Fibroblast of lung (primary cell): ENCODE measurements around the gene SMKR1. TPM values are rescaled to one million over a fixed set of nuclear protein-coding genes. Genes with fewer than 3 reads are reported as not detected.
"Not testable (repeated sequence)": the region's sequence is repeated elsewhere in the genome, so short reads cannot be mapped to it uniquely, and the experiment has no call there.

Experiments used
- DNase-seq, 2 donors: peaks; one replicate each; pipeline versions ENCODE4 v3.0.0 to v3.0.0-alpha.2; 2010; ENCODE audit warnings: low read depth in 2 of 2
- H2AFZ ChIP-seq: 2 replicates; pipeline ENCODE4 v1.5.1; 2012; ENCODE audit warnings: low read length, control low read depth, inconsistent platforms
- H3K27ac ChIP-seq: 2 replicates; pipeline ENCODE4 v1.5.1; 2011; ENCODE audit warnings: low read length, control low read depth; ENCODE audit not compliant: insufficient read depth
- H3K27me3 ChIP-seq: 2 replicates; pipeline ENCODE4 v1.5.1; 2011; ENCODE audit warnings: mild to moderate bottlenecking, low read length; ENCODE audit not compliant: control insufficient read depth, insufficient read depth
- H3K36me3 ChIP-seq: 2 replicates; pipeline ENCODE4 v1.5.1; 2011; ENCODE audit warnings: low read length; ENCODE audit not compliant: control insufficient read depth, insufficient read depth
- H3K4me1 ChIP-seq: 2 replicates; pipeline ENCODE4 v1.5.1; 2011; ENCODE audit warnings: low read length; ENCODE audit not compliant: control insufficient read depth, insufficient read depth; ENCODE audit errors: extremely low read depth
- H3K4me2 ChIP-seq: 2 replicates; pipeline ENCODE4 v1.5.1; 2011; ENCODE audit warnings: low read length, control low read depth; ENCODE audit not compliant: insufficient read depth; ENCODE audit errors: extremely low read depth
- H3K4me3 ChIP-seq, 4 experiments: fragments of 200-600 bp in 1 of 4; sonication (generic) in 1 of 4; replicated peaks in 1 of 4; 2 replicates each; pipeline ENCODE4 v1.5.1; 2011 to 2016; ENCODE audit warnings: low read length in 4 of 4, low read depth in 3 of 4, mild to moderate bottlenecking in 3 of 4, control low read depth in 2 of 4, inconsistent platforms in 1 of 4, mixed read lengths in 1 of 4; ENCODE audit not compliant: insufficient read depth in 1 of 4; ENCODE audit errors: control extremely low read depth in 1 of 4
- H3K79me2 ChIP-seq: 2 replicates; pipeline ENCODE4 v1.5.1; 2012; ENCODE audit warnings: mild to moderate bottlenecking, low read length, inconsistent platforms; ENCODE audit not compliant: control insufficient read depth, insufficient read depth
- H3K9ac ChIP-seq: 2 replicates; pipeline ENCODE4 v1.5.1; 2011; ENCODE audit warnings: mild to moderate bottlenecking, low read length, control low read depth; ENCODE audit not compliant: insufficient read depth
- H3K9me3 ChIP-seq: 2 replicates; pipeline ENCODE4 v1.5.1; 2012; ENCODE audit warnings: low read depth, low read length; ENCODE audit not compliant: control insufficient read depth, insufficient read depth
- H4K20me1 ChIP-seq: 2 replicates; pipeline ENCODE4 v1.5.1; 2011; ENCODE audit warnings: low read length; ENCODE audit not compliant: control insufficient read depth, insufficient read depth; ENCODE audit errors: extremely low read depth
- EZH2 ChIP-seq: IDR thresholded peaks from 2 replicates; pipeline ENCODE4 v1.5.1; 2012; ENCODE audit warnings: low read length, control low read depth, mild to moderate bottlenecking; ENCODE audit errors: missing control alignments
- polyA plus RNA-seq, 2 donors: library from polyadenylated mRNA; depleted of rRNA in 1 of 2; stranded (reverse) in 1 of 2; unstranded in 1 of 2; fragments of >200 nt; gene quantifications; 2 replicates each; pipeline ENCODE4 v1.2.1, GENCODE V29; 2011 to 2012; ENCODE audit warnings: missing spikeins in 1 of 2
- total RNA-seq: library from RNA; depleted of rRNA; stranded (reverse); fragments of >200 nt; gene quantifications from 2 replicates; pipeline ENCODE4 v1.2.1, GENCODE V29; 2014
- TF ChIP-seq, protein P1 (sequence below), 2 donors: IDR thresholded peaks in 1 of 2; conservative IDR thresholded peaks in 1 of 2; 1 replicate in 1 of 2; 2 replicates in 1 of 2; pipeline ENCODE4 v1.5.1; 2011 to 2012; ENCODE audit warnings: low read length in 2 of 2, control low read depth in 1 of 2, inconsistent platforms in 1 of 2, low read depth in 1 of 2, mild to moderate bottlenecking in 1 of 2

Gene SMKR1
- total and polyA plus RNA-seq, 2 donors (not counting 1 experiment from before 2014, with no cell fraction given) = 0.49 to 3.5 TPM

DNA sequence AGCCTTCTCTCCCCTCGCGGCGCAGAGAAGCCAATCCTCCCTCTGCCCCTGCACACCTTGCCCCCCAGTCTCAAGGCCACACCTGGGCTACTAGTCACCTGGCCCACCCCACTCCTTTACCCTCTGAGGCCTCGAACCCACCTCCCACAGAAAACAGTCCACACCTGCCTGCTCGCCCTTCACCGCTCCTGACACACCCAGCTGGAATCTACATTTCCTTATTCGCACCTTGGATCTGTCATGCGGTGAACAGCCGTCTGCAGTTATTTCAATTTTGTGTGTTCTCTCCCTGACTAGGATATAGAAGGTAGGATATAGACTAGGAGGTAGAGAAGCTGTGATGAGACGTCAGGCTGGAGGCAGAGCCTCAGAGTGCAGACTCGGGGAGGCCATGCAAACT, 29.4 kb downstream of the SMKR1 start:
- no peak overlapping the region for H3K4me2 ChIP-seq
- H3K4me3 ChIP-seq = no peak overlapping the region
- H4K20me1 ChIP-seq = no peaks in the 10 kb centered on the region
- DNase-seq = no peak
- no peaks in the 10 kb centered on the region for H3K27me3 ChIP-seq
- H2AFZ ChIP-seq = no peak overlapping the region
- H3K4me1 ChIP-seq = no peaks in the 10 kb centered on the region
- no peak overlapping the region for H3K9ac ChIP-seq
- no peaks in the 10 kb centered on the region for H3K79me2 ChIP-seq
- no peak overlapping the region for H3K27ac ChIP-seq
- TF ChIP-seq, protein P1, sequence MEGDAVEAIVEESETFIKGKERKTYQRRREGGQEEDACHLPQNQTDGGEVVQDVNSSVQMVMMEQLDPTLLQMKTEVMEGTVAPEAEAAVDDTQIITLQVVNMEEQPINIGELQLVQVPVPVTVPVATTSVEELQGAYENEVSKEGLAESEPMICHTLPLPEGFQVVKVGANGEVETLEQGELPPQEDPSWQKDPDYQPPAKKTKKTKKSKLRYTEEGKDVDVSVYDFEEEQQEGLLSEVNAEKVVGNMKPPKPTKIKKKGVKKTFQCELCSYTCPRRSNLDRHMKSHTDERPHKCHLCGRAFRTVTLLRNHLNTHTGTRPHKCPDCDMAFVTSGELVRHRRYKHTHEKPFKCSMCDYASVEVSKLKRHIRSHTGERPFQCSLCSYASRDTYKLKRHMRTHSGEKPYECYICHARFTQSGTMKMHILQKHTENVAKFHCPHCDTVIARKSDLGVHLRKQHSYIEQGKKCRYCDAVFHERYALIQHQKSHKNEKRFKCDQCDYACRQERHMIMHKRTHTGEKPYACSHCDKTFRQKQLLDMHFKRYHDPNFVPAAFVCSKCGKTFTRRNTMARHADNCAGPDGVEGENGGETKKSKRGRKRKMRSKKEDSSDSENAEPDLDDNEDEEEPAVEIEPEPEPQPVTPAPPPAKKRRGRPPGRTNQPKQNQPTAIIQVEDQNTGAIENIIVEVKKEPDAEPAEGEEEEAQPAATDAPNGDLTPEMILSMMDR (conservative IDR thresholded peaks at IDR 0.05 in 1 of 2, IDR thresholded peaks at IDR 0.05 in 1 of 2; ENCODE audit: low read depth in 1 of 2, low read length in 2 of 2) = no peak
- no peak for TF ChIP-seq EZH2
- H3K36me3 ChIP-seq = no peaks in the 10 kb centered on the region
- H3K9me3 ChIP-seq = no peaks in the 10 kb centered on the region

DNA sequence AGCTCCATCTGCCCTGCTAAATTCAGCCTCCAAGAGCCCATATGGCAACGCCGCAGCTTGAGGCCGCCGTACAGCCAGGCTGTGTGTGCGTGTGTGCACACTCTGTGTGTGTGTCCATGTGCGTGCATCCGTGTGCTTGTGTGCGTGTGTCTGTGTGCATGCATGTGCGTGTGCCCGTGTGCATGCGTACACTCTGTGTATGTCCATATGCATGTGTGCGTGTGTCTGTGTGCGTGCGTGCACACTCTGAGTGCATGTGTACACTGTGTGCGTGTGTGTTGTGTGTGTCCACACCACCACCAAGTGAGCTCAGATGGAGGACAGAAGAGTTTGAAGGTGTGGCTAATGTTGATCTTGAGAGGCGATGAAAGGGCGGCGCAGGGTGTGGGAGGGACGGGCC, 30.0 kb downstream of the SMKR1 start:
- no peak for TF ChIP-seq EZH2
- TF ChIP-seq, protein P1 (conservative IDR thresholded peaks at IDR 0.05 in 1 of 2, IDR thresholded peaks at IDR 0.05 in 1 of 2; ENCODE audit: low read depth in 1 of 2, low read length in 2 of 2) = no peak
- H2AFZ ChIP-seq = no peak overlapping the region
- no peaks in the 10 kb centered on the region for H3K4me1 ChIP-seq
- no peak overlapping the region for H3K9ac ChIP-seq
- no peak overlapping the region for H3K27ac ChIP-seq
- H3K4me2 ChIP-seq = no peak overlapping the region
- DNase-seq = no peak
- no peaks in the 10 kb centered on the region for H3K9me3 ChIP-seq
- no peak overlapping the region for H3K4me3 ChIP-seq
- no peaks in the 10 kb centered on the region for H4K20me1 ChIP-seq
- no peaks in the 10 kb centered on the region for H3K27me3 ChIP-seq
- no peaks in the 10 kb centered on the region for H3K36me3 ChIP-seq
- H3K79me2 ChIP-seq = no peaks in the 10 kb centered on the region

DNA sequence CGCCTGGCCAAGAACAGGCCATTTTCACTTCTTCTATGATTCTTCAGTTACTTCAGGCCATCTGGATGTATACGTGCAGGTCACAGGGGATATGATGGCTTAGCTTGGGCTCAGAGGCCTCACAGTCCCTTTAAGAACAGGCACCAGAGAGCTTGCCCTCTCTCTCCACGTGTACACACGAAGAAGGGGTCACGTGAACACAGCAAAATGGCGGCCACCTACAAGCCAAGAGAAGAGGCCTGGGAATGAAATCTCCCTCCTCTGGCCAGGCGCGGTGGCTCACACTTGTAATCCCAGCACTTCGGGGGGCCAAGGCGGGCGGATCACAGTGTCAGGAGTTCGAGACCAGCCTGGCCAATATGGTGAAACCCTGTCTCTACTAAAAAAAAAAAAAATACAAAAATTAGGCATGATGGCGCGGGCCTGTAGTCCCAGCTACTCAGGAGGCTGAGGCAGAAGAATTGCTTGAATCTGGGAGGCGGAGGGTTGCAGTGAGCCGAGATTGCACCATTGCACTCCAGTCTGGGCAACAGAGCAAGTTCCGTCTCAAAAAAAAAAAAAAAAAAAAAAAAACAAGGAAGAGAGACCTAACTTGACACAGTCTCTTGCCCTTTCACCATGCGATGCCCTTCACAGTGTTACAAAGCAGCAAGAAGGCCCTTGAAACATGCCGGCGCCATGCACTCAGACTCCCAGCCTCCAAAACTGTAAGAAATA, 32.4 kb downstream of the SMKR1 start:
- not testable (repeated sequence) for H3K27me3 ChIP-seq, H3K4me1 ChIP-seq, DNase-seq, H3K36me3 ChIP-seq, H3K9me3 ChIP-seq, H3K27ac ChIP-seq, H3K4me3 ChIP-seq, H4K20me1 ChIP-seq, H3K4me2 ChIP-seq, H2AFZ ChIP-seq, H3K79me2 ChIP-seq, H3K9ac ChIP-seq
